NCI-H1930 (cell line): ENCODE results near the gene TCN2.
"Not testable (repeated sequence)": the region's sequence is repeated elsewhere in the genome, so short reads cannot be mapped to it uniquely, and the experiment has no call there.

Source experiments
- DNase-seq, 2 experiments: peaks; one replicate each; lab custom pipeline; 2025; lab: John Stamatoyannopoulos, UW

TCN2 gene

DNA sequence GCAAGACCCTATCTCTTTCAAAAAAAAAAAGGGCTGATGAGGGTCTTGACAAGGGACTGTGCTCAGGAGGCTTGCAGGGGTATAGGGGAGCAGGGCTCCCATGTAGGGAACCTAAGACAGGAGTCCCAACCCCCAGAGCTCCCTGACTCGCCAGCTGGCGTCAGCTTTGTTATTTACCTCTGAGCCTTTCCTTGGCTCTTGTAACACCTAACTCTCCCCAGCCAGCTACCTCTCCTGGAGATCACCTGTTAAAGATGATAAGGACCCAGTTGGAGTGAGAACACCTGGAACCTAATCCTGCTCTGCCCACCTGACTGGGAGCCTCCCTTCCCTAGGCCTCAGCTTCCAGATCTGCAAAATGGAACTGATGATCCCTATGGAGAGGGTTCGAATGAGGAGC, 41.9 kb downstream of the TCN2 start:
- DNase-seq: no peak

- DNase-seq: no peak
Measured at GRCh38 chr22:30649430-30650007, 42.5 kb downstream of the TCN2 start.

- DNase-seq: no peak
Measured at GRCh38 chr22:30650508-30651116, 43.6 kb downstream of the TCN2 start.

- no peak for DNase-seq
Measured at GRCh38 chr22:30652852-30653251, 45.9 kb downstream of the TCN2 start.

DNA sequence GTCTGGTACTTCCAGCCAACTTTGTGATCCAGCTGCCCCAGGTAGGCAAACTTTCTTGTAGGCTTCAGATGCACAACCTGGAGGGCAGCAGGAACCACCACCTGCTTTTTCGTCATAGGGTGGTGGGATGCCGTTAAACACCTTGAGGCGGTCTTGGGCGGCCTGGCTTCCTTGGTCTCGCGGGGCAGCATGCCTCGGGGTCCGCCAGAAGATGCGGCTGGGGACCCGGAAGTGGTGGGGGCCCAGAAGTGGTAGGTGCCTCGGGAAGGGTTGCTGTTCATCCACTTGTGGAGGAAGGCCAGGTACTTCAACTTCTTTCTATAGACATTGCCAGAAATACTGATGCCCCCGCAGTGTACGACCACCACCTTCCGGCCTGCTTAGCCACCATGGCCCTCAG, 47.4 kb downstream of the TCN2 start:
- DNase-seq: no peak

DNA sequence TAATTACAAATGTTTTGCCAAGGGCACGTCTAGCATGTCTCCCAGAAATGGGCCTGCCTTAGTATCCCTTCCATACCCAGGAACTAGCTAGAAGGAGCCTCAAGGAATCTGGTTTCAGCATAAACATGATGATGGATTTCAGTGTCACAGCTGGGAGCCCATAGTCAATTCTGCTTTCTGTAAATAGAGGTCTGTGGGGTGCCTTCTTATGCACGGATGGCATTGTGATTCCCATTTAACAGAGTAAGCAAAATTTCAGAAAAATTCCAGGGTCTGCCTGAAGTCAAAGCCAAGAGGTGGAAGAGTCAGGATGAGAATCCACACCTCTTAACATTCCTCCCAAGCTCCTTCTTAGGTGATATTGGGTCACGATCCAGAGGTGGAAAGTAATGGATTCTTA, 48.6 kb downstream of the TCN2 start:
- DNase-seq: no peak

- peak; percentile 36 to 72 for DNase-seq
Measured at GRCh38 chr22:30662040-30662439, 55.1 kb downstream of the TCN2 start.

GRCh38 chr22:30664798-30665197, 57.8 kb downstream of the TCN2 start:
- DNase-seq: no peak

DNA sequence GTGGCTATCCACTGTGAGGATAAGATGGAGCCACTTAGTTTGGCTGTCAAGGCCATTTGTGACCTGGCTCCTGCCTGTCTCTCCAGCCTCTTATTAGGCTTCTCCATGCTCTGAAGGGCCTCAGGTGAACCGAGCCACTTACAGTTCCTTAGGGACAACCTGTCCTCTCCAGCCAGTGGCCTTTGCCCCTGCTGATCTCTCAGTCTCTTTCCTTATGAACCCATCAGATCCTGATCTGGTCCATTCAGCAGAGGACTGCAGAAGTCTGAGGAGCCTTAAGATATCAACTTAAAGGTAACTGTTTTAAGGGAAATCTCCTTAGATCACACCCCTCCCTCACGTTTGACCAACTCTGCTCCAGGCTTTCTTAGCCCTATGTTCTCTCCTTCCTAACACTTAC, 58.3 kb downstream of the TCN2 start:
- DNase-seq: no peak

DNA sequence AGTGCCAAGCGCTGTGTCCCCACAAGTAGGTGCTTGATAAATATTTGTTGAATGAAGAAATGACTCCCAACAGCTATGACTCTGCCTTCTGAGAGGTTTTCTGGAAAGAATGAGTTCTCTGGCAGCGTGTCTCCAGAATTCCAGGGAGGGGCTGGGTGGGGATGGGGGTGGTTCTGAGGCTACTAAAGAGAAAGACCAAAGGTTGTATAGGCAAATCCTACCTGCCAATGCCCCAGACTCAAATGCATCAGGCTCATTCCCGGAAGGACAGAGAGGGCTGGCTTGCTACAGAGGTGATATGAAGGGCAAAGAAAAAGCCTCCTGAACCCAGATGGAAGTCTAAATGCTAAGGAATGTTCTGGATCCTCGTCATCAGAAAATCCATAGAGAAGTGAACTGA, 58.8 kb downstream of the TCN2 start:
- DNase-seq: no peak

GRCh38 chr22:30667107-30667493, 60.1 kb downstream of the TCN2 start:
- no peak for DNase-seq

DNA sequence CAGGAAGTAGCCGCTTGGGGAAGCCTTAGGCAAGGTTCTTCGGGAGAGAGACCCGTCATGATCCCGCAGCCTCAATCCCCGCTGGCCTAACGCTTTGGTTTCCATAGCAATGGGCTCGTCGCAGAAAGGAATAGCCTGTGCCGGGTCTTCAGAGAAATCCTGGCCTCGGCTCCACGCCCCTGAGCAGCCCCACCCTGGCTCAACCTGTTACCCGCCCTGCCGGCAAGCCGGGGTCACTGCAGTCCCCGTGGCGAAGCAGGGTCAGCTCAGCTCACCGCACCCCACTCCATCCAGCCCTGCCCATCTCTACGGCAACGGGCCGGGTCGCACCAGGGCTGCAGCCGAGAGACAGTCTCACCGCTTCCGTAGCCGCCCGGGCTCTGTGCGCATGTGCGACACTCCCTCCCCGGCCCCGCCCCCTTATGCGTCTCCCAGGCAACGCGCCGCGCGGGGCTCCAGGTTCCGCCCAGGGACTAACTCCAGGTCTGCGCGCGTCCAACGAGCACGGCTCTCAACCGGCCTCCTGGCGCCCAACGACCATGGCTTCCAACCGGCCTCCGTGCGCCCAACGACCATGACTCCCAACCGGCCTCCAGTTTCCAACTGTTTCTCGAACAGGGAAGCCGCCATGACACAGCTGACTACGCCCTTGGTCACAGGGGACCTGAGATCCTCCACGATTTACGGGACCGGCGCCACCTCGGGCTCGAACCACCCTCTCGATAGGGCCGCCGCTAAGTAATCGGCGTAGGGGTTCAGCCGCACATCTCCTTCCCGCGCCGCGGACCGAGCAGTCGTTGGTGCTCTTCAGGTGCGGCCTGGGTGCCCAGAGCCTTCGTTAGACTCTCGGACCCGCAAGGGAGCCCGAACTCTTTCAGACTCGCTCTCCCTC, 60.8 kb downstream of the TCN2 start, which contains the start of gene DUSP18:
Gene DUSP18 (minus strand): TSS at position 382 of the 892 bp plus-strand sequence. CDS start 3,872 bp downstream, outside the sequence.
- peak; percentile 88 to 91 for DNase-seq

DNA sequence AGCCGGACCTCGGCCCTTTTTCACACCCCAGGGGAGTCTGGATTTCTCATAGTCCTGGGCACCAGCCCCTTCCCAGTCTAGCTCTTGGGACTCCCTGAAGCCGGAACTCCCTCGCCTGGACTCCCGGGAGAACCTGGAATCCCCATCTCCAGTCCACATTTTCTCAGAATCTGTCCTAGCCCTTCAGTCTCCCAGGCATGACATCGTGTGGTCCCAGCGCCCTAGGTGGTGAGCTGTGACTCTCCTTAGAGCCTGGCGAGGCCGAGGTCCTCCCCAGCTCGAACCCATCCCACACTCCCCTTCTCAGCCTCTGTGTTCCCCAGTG, 61.4 kb downstream of the TCN2 start:
- DNase-seq: peak in 1 of 2 experiments; percentile 7

GRCh38 chr22:30671071-30671470, 64.1 kb downstream of the TCN2 start:
- DNase-seq: no peak

GRCh38 chr22:30673136-30673535, 66.2 kb downstream of the TCN2 start:
- no peak for DNase-seq

GRCh38 chr22:30674482-30674881, 67.5 kb downstream of the TCN2 start:
- no peak for DNase-seq

DNA sequence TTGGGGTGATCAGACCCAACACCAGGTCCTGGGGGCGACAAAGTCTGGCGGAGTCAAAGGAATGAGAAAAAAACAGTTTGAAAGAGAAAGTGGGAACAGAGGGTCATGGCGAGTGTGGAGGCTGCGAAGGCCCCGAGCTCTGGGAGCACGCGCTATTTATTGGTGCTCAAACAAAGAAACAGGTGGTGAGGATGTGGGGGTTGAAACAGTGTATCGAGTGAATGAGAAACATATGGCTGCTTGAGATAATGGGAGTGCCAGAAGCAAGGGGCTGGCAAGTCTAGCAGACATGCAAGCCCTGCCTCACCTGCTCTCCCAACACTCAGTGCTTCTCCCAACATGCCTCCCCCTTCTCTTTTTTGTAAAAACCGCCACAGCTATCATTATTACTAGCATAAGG, 68.5 kb downstream of the TCN2 start:
- no peak for DNase-seq

- not testable (repeated sequence) for DNase-seq
Measured at GRCh38 chr22:30676565-30676964, 69.6 kb downstream of the TCN2 start.
